AG04449 (cell line): Measurements from ENCODE around the gene SHISAL1.

Experiments used
- CTCF ChIA-PET: fragments of 350-600 bp; formaldehyde crosslinking; extraction: SDS; loops from one replicate; lab custom pipeline; 2021; ENCODE audit warnings: antibody characterized with exemption; lab: Yijun Ruan, JAX
- POLR2A ChIA-PET: fragments of 400-600, 350-600 bp; formaldehyde crosslinking; extraction: SDS; loops from one replicate; lab custom pipeline; 2020; ENCODE audit warnings: antibody characterized with exemption, inconsistent platforms; lab: Yijun Ruan, JAX
- DNase-seq: peaks from one replicate; pipeline ENCODE4 v3.0.0-alpha.2; 2010; ENCODE audit warnings: low read depth, low spot score
- H3K4me3 ChIP-seq: 2 replicates; pipeline ENCODE4 v1.5.1; 2011; ENCODE audit warnings: low read depth, mild to moderate bottlenecking, control low read depth, low read length
- CTCF ChIP-seq: IDR thresholded peaks from one replicate; pipeline ENCODE4 v1.5.1; 2011; ENCODE audit warnings: mild to moderate bottlenecking, moderate library complexity, low read length, control low read depth, inconsistent platforms; ENCODE audit not compliant: insufficient read depth; ENCODE audit errors: missing control alignments

Gene SHISAL1

GRCh38 chr22:44261164-44261860 lies 51.4 kb downstream of the SHISAL1 start:
- CTCF ChIA-PET, result no interaction called here
- no peak for TF ChIP-seq CTCF
- DNase-seq, result no peak
- H3K4me3 ChIP-seq, result no peak overlapping the region
- POLR2A ChIA-PET, result no interaction called here

GRCh38 chr22:44260216-44261035 lies 52.3 kb downstream of the SHISAL1 start:
- no peak overlapping the region for H3K4me3 ChIP-seq
- DNase-seq, result no peak
- no peak for TF ChIP-seq CTCF
- CTCF ChIA-PET, result no interaction called here
- POLR2A ChIA-PET, result no interaction called here

GRCh38 chr22:44259366-44260215 lies 53.2 kb downstream of the SHISAL1 start:
- POLR2A ChIA-PET, result no interaction called here
- TF ChIP-seq CTCF, result no peak
- CTCF ChIA-PET, result interaction anchor here (1.6 kb wide), 1 partner anchor 266 kb away, joined by 4 read pairs; no protein-coding TSS in a partner anchor
- DNase-seq, result no peak
- H3K4me3 ChIP-seq, result no peak overlapping the region

- ChIA-PET CTCF (no interaction called here), POLR2A (no interaction called here)
- TF ChIP-seq CTCF, result no peak
- H3K4me3 ChIP-seq, result no peak overlapping the region
- DNase-seq, result no peak
Measured at GRCh38 chr22:44256556-44257485, 55.9 kb downstream of the SHISAL1 start.

GRCh38 chr22:44256085-44256484 lies 56.7 kb downstream of the SHISAL1 start:
- ChIA-PET POLR2A (no interaction called here), CTCF (no interaction called here)
- no peak overlapping the region for H3K4me3 ChIP-seq
- DNase-seq, result no peak
- TF ChIP-seq CTCF, result no peak
